Suprapubic skin (tissue), 4 donors: ENCODE data around the gene PRR18.

Source experiments
- CTCF ChIP-seq, 2 donors: fragments of 200-600 bp in 1 of 2; fragments of 450-650 bp in 1 of 2; sonication (generic) in 1 of 2; IDR thresholded peaks; one replicate each; pipeline ENCODE4 v1.5.1; 2016 to 2019; ENCODE audit warnings: antibody characterized with exemption in 2 of 2, mild to moderate bottlenecking in 1 of 2, moderate library complexity in 1 of 2
- POLR2A ChIP-seq, 2 donors: fragments of 450-650 bp; IDR thresholded peaks; one replicate each; pipeline ENCODE4 v1.6.1; 2017; ENCODE audit warnings: antibody characterized with exemption in 2 of 2, mild to moderate bottlenecking in 2 of 2, moderate library complexity in 2 of 2
- POLR2AphosphoS5 ChIP-seq, 3 donors: sonication (generic); formaldehyde crosslinking; IDR thresholded peaks; one replicate each; pipeline ENCODE4 v1.6.1; 2017; ENCODE audit warnings: antibody characterized with exemption in 3 of 3

- TF ChIP-seq POLR2AphosphoS5 (IDR thresholded peaks at IDR 0.05) (no peak), CTCF (IDR thresholded peaks at IDR 0.05) (no peak), POLR2A (IDR thresholded peaks at IDR 0.05) (no peak)
These were observed 43.6 kb upstream of the PRR18 start for GRCh38 chr6:166351715-166352285.
